Measurements from ENCODE around the gene FOXK2.
"Not testable (repeated sequence)": the region's sequence is repeated elsewhere in the genome, so short reads cannot be mapped to it uniquely, and the experiment has no call there.

The FOXK2 gene

GRCh38 chr17:82536512-82537201, 17.1 kb downstream of the FOXK2 start:
- no peak for DNase-seq

- DNase-seq: not testable (repeated sequence)
Measured at GRCh38 chr17:82537228-82537627, 17.7 kb downstream of the FOXK2 start.

- DNase-seq: not testable (repeated sequence)
Measured at GRCh38 chr17:82539076-82539475, 19.5 kb downstream of the FOXK2 start.

- DNase-seq: no peak
Measured at GRCh38 chr17:82542439-82542838, 22.9 kb downstream of the FOXK2 start.

GRCh38 chr17:82544431-82545070, 25.0 kb downstream of the FOXK2 start:
- DNase-seq: no peak

- no peak for DNase-seq
Measured at GRCh38 chr17:82545071-82545462, 25.5 kb downstream of the FOXK2 start.

- DNase-seq: no peak
Measured at GRCh38 chr17:82547981-82548380, 28.4 kb downstream of the FOXK2 start.

GRCh38 chr17:82548681-82549303, 29.3 kb downstream of the FOXK2 start:
- peak; percentile 83 for DNase-seq

- peak; percentile 89 for DNase-seq
Measured at GRCh38 chr17:82551779-82552457, 32.4 kb downstream of the FOXK2 start.

- no peak for DNase-seq
Measured at GRCh38 chr17:82552580-82552979, 33.0 kb downstream of the FOXK2 start.

- no peak for DNase-seq
Measured at GRCh38 chr17:82553210-82553930, 33.8 kb downstream of the FOXK2 start.

- not testable (repeated sequence) for DNase-seq
Measured at GRCh38 chr17:82557510-82557909, 38.0 kb downstream of the FOXK2 start.

GRCh38 chr17:82559566-82560251, 40.2 kb downstream of the FOXK2 start:
- DNase-seq: peak; percentile 70

GRCh38 chr17:82560252-82560642, 40.7 kb downstream of the FOXK2 start:
- no peak for DNase-seq

GRCh38 chr17:82560802-82561428, 41.4 kb downstream of the FOXK2 start:
- no peak for DNase-seq

GRCh38 chr17:82561429-82562035, 42.0 kb downstream of the FOXK2 start:
- DNase-seq: no peak

- not testable (repeated sequence) for DNase-seq
Measured at GRCh38 chr17:82562718-82563220, 43.2 kb downstream of the FOXK2 start.

- no peak for DNase-seq
Measured at GRCh38 chr17:82563318-82563717, 43.8 kb downstream of the FOXK2 start.

GRCh38 chr17:82563745-82564144, 44.2 kb downstream of the FOXK2 start:
- not testable (repeated sequence) for DNase-seq

GRCh38 chr17:82564241-82564640, 44.7 kb downstream of the FOXK2 start:
- DNase-seq: no peak

GRCh38 chr17:82565551-82565950, 46.0 kb downstream of the FOXK2 start:
- no peak for DNase-seq
